SK-N-SH (cell line): ENCODE data around the gene ZFHX3. TPM values are rescaled to one million over a fixed set of nuclear protein-coding genes. Genes with fewer than 3 reads are reported as not detected.

ENCODE experiments used
- CTCF ChIA-PET: fragments of 300-600, 350-600 bp; formaldehyde crosslinking; extraction: SDS; loops from one replicate; lab custom pipeline; 2021; lab: Yijun Ruan, JAX
- POLR2A ChIA-PET: fragments of 350-600 bp; sonication (Branson Sonifier 250); formaldehyde crosslinking; extraction: SDS; loops from one replicate; lab custom pipeline; 2020; ENCODE audit warnings: antibody characterized with exemption, inconsistent platforms; lab: Yijun Ruan, JAX
- DNase-seq: peaks from one replicate; pipeline ENCODE4 v3.0.0; 2012
- H2AFZ ChIP-seq: fragments of 200-600 bp; sonication (generic); 2 replicates; pipeline ENCODE4 v1.8.1; 2016; ENCODE audit warnings: antibody characterized with exemption, mild to moderate bottlenecking, low read depth
- H3F3A ChIP-seq: fragments of 200-600 bp; sonication (generic); replicated peaks from 2 replicates; pipeline ENCODE3; 2016; ENCODE audit warnings: antibody characterized with exemption, mild to moderate bottlenecking; ENCODE audit not compliant: insufficient read depth
- H3K27ac ChIP-seq, 2 experiments: fragments of 200-500 bp in 1 of 2; fragments of 200-600 bp in 1 of 2; sonication (Bioruptor generic) in 1 of 2; sonication (generic), shearing (Covaris generic) in 1 of 2; 2 replicates each; pipeline versions ENCODE4 v1.5.1 to v1.6.1; 2014 to 2016; ENCODE audit warnings: low read depth in 2 of 2, inconsistent platforms in 1 of 2, low read length in 1 of 2, mild to moderate bottlenecking in 1 of 2, mixed read lengths in 1 of 2
- H3K27me3 ChIP-seq: fragments of 200-600 bp; sonication (generic), shearing (Covaris generic); 2 replicates; pipeline ENCODE4 v1.6.1; 2016; ENCODE audit warnings: mixed run types; ENCODE audit not compliant: insufficient read depth
- H3K36me3 ChIP-seq, 2 experiments: fragments of 200-500 bp in 1 of 2; fragments of 200-600 bp in 1 of 2; sonication (Bioruptor generic) in 1 of 2; sonication (generic) in 1 of 2; replicated peaks in 1 of 2; 2 replicates each; pipeline versions ENCODE3 to v1.5.1; 2014 to 2016; ENCODE audit warnings: low read length in 1 of 2, mild to moderate bottlenecking in 1 of 2; ENCODE audit not compliant: insufficient read depth in 2 of 2, control insufficient read depth in 1 of 2
- H3K4me1 ChIP-seq, 2 experiments: fragments of 200-500 bp in 1 of 2; fragments of 200-600 bp in 1 of 2; sonication (Bioruptor generic) in 1 of 2; sonication (generic), shearing (Covaris generic) in 1 of 2; 2 replicates each; pipeline versions ENCODE4 v1.5.1 to v1.6.1; 2014 to 2016; ENCODE audit warnings: low read depth in 1 of 2, low read length in 1 of 2, mixed run types in 1 of 2; ENCODE audit not compliant: insufficient read depth in 2 of 2, control insufficient read depth in 1 of 2
- H3K4me2 ChIP-seq: fragments of 200-600 bp; sonication (generic), shearing (Covaris generic); 2 replicates; pipeline ENCODE4 v1.6.1; 2017; ENCODE audit warnings: mixed run types
- H3K4me3 ChIP-seq, 2 experiments: fragments of 200-500 bp in 1 of 2; fragments of 200-600 bp in 1 of 2; sonication (Bioruptor generic) in 1 of 2; sonication (generic), shearing (Covaris generic) in 1 of 2; 2 replicates each; pipeline versions ENCODE4 v1.5.1 to v1.8.1; 2014 to 2016; ENCODE audit warnings: low read depth in 2 of 2, inconsistent platforms in 1 of 2, low read length in 1 of 2, mild to moderate bottlenecking in 1 of 2, mixed read lengths in 1 of 2, moderate library complexity in 1 of 2
- H3K79me2 ChIP-seq: fragments of 200-600 bp; sonication (generic); 2 replicates; pipeline ENCODE4 v1.8.1; 2017; ENCODE audit warnings: mild to moderate bottlenecking; ENCODE audit not compliant: insufficient read depth
- H3K9ac ChIP-seq: fragments of 200-600 bp; sonication (generic); 2 replicates; pipeline ENCODE4 v1.6.1; 2017; ENCODE audit warnings: mixed run types
- H3K9me2 ChIP-seq: fragments of 200-600 bp; sonication (generic); 2 replicates; pipeline ENCODE4 v1.6.1; 2017; ENCODE audit warnings: mixed run types
- H3K9me3 ChIP-seq: fragments of 200-600 bp; sonication (generic); 2 replicates; pipeline ENCODE4 v1.6.1; 2017; ENCODE audit warnings: mixed run types, mild to moderate bottlenecking, moderate library complexity
- H4K20me1 ChIP-seq: fragments of 200-600 bp; sonication (generic); 2 replicates; pipeline ENCODE4 v1.6.1; 2017; ENCODE audit warnings: mild to moderate bottlenecking, mixed run types; ENCODE audit not compliant: insufficient read depth
- ELF1 ChIP-seq: IDR thresholded peaks from 2 replicates; pipeline ENCODE4 v1.4.0; 2012
- EP300 ChIP-seq, 2 experiments: IDR thresholded peaks; 2 replicates each; pipeline versions ENCODE4 v1.4.0 to v1.6.1; 2012; ENCODE audit warnings: borderline replicate concordance in 1 of 2, low read depth in 1 of 2, low read length in 1 of 2
- EZH2phosphoT487 ChIP-seq: fragments of 200-600 bp; sonication (generic); IDR thresholded peaks from 2 replicates; pipeline ENCODE4 v1.6.1; 2017; ENCODE audit warnings: low read depth, mixed run types, mild to moderate bottlenecking, antibody characterized with exemption, moderate library complexity, borderline replicate concordance
- FOSL2 ChIP-seq: IDR thresholded peaks from 2 replicates; pipeline ENCODE4 v1.4.0; 2012; ENCODE audit warnings: low read depth, mild to moderate bottlenecking, moderate library complexity, borderline replicate concordance
- FOXM1 ChIP-seq: IDR thresholded peaks from 2 replicates; pipeline ENCODE4 v1.4.0; 2012; ENCODE audit warnings: low read depth, mild to moderate bottlenecking
- GABPA ChIP-seq: IDR thresholded peaks from 2 replicates; pipeline ENCODE4 v1.4.0; 2012; ENCODE audit warnings: low read depth, mild to moderate bottlenecking
- GATA2 ChIP-seq: sonication (generic); formaldehyde crosslinking; IDR thresholded peaks from 2 replicates; pipeline ENCODE4 v1.5.0; 2020; ENCODE audit warnings: mild to moderate bottlenecking, missing genetic modification reagents
- JUND ChIP-seq: IDR thresholded peaks from 2 replicates; pipeline ENCODE4 v1.4.0; 2012
- MEF2A ChIP-seq: IDR thresholded peaks from 2 replicates; pipeline ENCODE4 v1.4.0; 2012; ENCODE audit warnings: low read depth, borderline replicate concordance
- NFIC ChIP-seq: IDR thresholded peaks from 2 replicates; pipeline ENCODE4 v1.4.0; 2012; ENCODE audit warnings: borderline replicate concordance
- POLR2AphosphoS5 ChIP-seq: IDR thresholded peaks from 2 replicates; pipeline ENCODE4 v1.6.1; 2012; ENCODE audit warnings: low read depth, low read length
- RCOR1 ChIP-seq: fragments of 150-350 bp; IDR thresholded peaks from 2 replicates; pipeline ENCODE4 v1.6.1; 2017; ENCODE audit warnings: antibody characterized with exemption, low read length
- RFX5 ChIP-seq: IDR thresholded peaks from 2 replicates; pipeline ENCODE4 v1.6.1; 2012; ENCODE audit warnings: mild to moderate bottlenecking, improper control_type of control experiment, low read length
- TCF12 ChIP-seq: IDR thresholded peaks from 2 replicates; pipeline ENCODE4 v1.4.0; 2012
- TEAD4 ChIP-seq: IDR thresholded peaks from 2 replicates; pipeline ENCODE4 v1.4.0; 2012; ENCODE audit warnings: mild to moderate bottlenecking, borderline replicate concordance; ENCODE audit not compliant: insufficient read depth
- WGBS: methylation state at CpG from one replicate; pipeline ENCODE4 v1.1.6; 2017; ENCODE audit warnings: low lambda C conversion rate; 5-methylcytosine and 5-hydroxymethylcytosine counted together
- polyA plus RNA-seq, 3 experiments: library from polyadenylated mRNA; depleted of rRNA; stranded (reverse); fragments of >200 nt; gene quantifications; 2 replicates each; pipeline ENCODE4 v1.2.3, GENCODE V29; 2012
- TF ChIP-seq, protein P1 (sequence below): IDR thresholded peaks from 2 replicates; pipeline ENCODE4 v1.4.0; 2012; ENCODE audit warnings: low read depth, borderline replicate concordance
- TF ChIP-seq, protein P2 (sequence below): IDR thresholded peaks from 2 replicates; pipeline ENCODE4 v1.4.0; 2012; ENCODE audit warnings: low read depth, borderline replicate concordance
- TF ChIP-seq, protein P3 (sequence below): IDR thresholded peaks from 2 replicates; pipeline ENCODE4 v1.4.0; 2012; ENCODE audit warnings: low read depth
- TF ChIP-seq, protein P4 (sequence below): IDR thresholded peaks from 2 replicates; pipeline ENCODE4; 2012

The ZFHX3 gene
- polyA plus RNA-seq, 1 of the 3 experiments (the other 2 are of a cell fraction), result 2.0 TPM

DNA sequence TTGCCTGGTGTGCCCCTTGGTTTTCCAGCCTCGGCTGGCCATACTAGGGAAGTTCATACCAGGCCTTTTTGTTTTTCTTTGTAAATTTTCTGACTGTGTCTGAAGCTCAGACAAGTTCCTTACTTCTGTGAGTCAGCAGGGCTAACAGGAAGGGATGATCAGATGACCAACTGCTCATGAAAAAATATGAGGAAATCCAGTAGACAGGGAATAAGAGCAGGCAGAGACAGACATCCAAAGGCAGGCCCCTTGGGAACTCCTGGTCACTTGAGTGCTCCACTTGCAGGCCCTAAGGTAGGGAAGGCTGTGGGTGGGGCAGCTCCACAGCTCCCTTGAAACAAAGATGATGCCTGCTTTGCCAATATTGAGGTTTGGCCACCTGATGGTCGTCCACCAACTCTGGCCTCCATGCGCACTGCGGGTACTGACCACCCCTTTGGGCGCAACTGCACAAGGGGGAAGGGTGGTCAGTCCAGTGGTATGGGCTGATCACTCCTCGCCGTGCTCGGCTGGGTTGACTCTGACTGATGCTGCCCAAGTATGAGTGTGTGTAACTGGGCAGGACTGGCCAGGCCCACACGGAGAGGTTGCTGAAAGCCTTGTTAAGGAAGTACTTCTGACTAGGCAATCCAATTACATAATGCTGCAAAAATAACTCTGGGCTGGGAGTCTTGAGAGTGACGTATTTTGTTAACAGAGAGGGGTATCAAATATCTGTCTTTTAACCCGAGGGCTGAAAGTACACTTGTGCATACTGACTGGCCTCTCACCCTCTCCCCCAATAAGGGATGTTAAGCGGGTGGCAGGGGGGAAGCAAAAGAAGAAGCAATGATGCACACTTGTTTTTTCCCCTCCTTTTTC lies 20.8 kb upstream of the ZFHX3 start:
- H4K20me1 ChIP-seq, result no peaks in the 10 kb centered on the region
- H3K27me3 ChIP-seq, result no peaks in the 10 kb centered on the region
- no peaks in the 10 kb centered on the region for H3K79me2 ChIP-seq
- peak overlapping the region; percentile 80 to 100 for H3K27ac ChIP-seq
- CTCF ChIA-PET, result interaction anchor here (1.1 to 1.2 kb wide), 2 partner anchors 68 to 888 kb away, joined by 3 read pairs; no protein-coding TSS in a partner anchor
- TF ChIP-seq RFX5 (no peak), ELF1 (peak; percentile 61; the same call in 1 of the 2 replicates), EP300 (IDR thresholded peaks at IDR 0.05; ENCODE audit: borderline replicate concordance in 1 of 2, low read depth in 1 of 2, low read length in 1 of 2) (peak in 1 of 2 experiments; percentile 47; a peak in 1 of 4 replicates), MEF2A (peak; percentile 98), TEAD4 (0 out of 2 replicates have a peak, but pooled peaks have one; percentile 29), NFIC (0 out of 2 replicates have a peak, but pooled peaks have one; percentile 17), TCF12 (peak; percentile 54), RCOR1 (no peak), JUND (peak; percentile 73), FOXM1 (no peak), GATA2 (no peak), GABPA (peak; percentile 39; the same call in 1 of the 2 replicates), POLR2AphosphoS5 (peak; percentile 44; the same call in 1 of the 2 replicates), EZH2phosphoT487 (no peak), FOSL2 (peak; percentile 64)
- TF ChIP-seq, protein P1, sequence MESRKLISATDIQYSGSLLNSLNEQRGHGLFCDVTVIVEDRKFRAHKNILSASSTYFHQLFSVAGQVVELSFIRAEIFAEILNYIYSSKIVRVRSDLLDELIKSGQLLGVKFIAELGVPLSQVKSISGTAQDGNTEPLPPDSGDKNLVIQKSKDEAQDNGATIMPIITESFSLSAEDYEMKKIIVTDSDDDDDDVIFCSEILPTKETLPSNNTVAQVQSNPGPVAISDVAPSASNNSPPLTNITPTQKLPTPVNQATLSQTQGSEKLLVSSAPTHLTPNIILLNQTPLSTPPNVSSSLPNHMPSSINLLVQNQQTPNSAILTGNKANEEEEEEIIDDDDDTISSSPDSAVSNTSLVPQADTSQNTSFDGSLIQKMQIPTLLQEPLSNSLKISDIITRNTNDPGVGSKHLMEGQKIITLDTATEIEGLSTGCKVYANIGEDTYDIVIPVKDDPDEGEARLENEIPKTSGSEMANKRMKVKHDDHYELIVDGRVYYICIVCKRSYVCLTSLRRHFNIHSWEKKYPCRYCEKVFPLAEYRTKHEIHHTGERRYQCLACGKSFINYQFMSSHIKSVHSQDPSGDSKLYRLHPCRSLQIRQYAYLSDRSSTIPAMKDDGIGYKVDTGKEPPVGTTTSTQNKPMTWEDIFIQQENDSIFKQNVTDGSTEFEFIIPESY, result no peak
- TF ChIP-seq, protein P2, sequence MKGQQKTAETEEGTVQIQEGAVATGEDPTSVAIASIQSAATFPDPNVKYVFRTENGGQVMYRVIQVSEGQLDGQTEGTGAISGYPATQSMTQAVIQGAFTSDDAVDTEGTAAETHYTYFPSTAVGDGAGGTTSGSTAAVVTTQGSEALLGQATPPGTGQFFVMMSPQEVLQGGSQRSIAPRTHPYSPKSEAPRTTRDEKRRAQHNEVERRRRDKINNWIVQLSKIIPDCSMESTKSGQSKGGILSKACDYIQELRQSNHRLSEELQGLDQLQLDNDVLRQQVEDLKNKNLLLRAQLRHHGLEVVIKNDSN, result peak; percentile 78
- TF ChIP-seq, protein P3, sequence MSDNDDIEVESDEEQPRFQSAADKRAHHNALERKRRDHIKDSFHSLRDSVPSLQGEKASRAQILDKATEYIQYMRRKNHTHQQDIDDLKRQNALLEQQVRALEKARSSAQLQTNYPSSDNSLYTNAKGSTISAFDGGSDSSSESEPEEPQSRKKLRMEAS, result peak; percentile 3; the same call in 1 of the 2 replicates
- TF ChIP-seq, protein P4, sequence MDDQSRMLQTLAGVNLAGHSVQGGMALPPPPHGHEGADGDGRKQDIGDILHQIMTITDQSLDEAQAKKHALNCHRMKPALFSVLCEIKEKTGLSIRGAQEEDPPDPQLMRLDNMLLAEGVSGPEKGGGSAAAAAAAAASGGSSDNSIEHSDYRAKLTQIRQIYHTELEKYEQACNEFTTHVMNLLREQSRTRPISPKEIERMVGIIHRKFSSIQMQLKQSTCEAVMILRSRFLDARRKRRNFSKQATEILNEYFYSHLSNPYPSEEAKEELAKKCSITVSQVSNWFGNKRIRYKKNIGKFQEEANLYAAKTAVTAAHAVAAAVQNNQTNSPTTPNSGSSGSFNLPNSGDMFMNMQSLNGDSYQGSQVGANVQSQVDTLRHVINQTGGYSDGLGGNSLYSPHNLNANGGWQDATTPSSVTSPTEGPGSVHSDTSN, result peak; percentile 59
- H3K9me3 ChIP-seq, result no peaks in the 10 kb centered on the region
- H3K4me2 ChIP-seq, result peak overlapping the region; percentile 74
- H3K4me1 ChIP-seq, result peaks cover 23 to 35% of the 10 kb centered on the region in 2 experiments
- DNase-seq, result no peak
- POLR2A ChIA-PET, result no interaction called here
- peaks cover 31% of the 10 kb centered on the region for H3F3A ChIP-seq
- H3K36me3 ChIP-seq, result no peaks in the 10 kb centered on the region
- peak overlapping the region in 1 of 2 experiments; percentile 45; a peak in 2 of 4 replicates for H3K4me3 ChIP-seq
- peak overlapping the region; percentile 84 for H3K9ac ChIP-seq
- peak overlapping the region; percentile 48 for H2AFZ ChIP-seq
- WGBS, result 22% methylated on average over 6 of the region's 12 CpGs
- no peaks in the 10 kb centered on the region for H3K9me2 ChIP-seq
